Inferior parietal cortex (tissue), 1 donor: Measurements from ENCODE around the gene CDK5R1.
A peak's percentile ranks its signal among the peaks of the same experiment; 100 is the strongest.

ENCODE experiments used
- DNase-seq: peaks from one replicate; pipeline ENCODE4 v3.0.0-alpha.2; 2016; ENCODE audit errors: extremely low spot score

CDK5R1 gene

GRCh38 chr17:32471652-32472051 lies 15.1 kb upstream of the CDK5R1 start:
- no peak for DNase-seq

GRCh38 chr17:32475258-32475657 lies 11.5 kb upstream of the CDK5R1 start:
- no peak for DNase-seq

GRCh38 chr17:32477220-32477619 lies 9.6 kb upstream of the CDK5R1 start:
- no peak for DNase-seq

- DNase-seq = no peak
Observed at GRCh38 chr17:32479074-32479617, 7.6 kb upstream of the CDK5R1 start.

- DNase-seq = no peak
Observed at GRCh38 chr17:32481193-32481592, 5.6 kb upstream of the CDK5R1 start.

GRCh38 chr17:32482568-32483320 lies 4.0 kb upstream of the CDK5R1 start:
- no peak for DNase-seq

GRCh38 chr17:32483451-32484019 lies 3.3 kb upstream of the CDK5R1 start:
- peak; percentile 90 for DNase-seq

- no peak for DNase-seq
Observed at GRCh38 chr17:32484041-32484461, 2.7 kb upstream of the CDK5R1 start.

- no peak for DNase-seq
Observed at GRCh38 chr17:32484628-32485027, 2.2 kb upstream of the CDK5R1 start.

- DNase-seq = no peak
Observed at GRCh38 chr17:32485261-32486110, 1.3 kb upstream of the CDK5R1 start.

- DNase-seq = peak; percentile 81
Observed at GRCh38 chr17:32486111-32486700, 587 bp upstream of the CDK5R1 start.

GRCh38 chr17:32487473-32488176 lies 832 bp downstream of the CDK5R1 start:
- no peak for DNase-seq

- no peak for DNase-seq
Observed at GRCh38 chr17:32488177-32488542, 1.4 kb downstream of the CDK5R1 start.

GRCh38 chr17:32488604-32489180 lies 1.9 kb downstream of the CDK5R1 start:
- DNase-seq = no peak

GRCh38 chr17:32489320-32490100 lies 2.7 kb downstream of the CDK5R1 start:
- DNase-seq = no peak

GRCh38 chr17:32490101-32490482 lies 3.3 kb downstream of the CDK5R1 start:
- DNase-seq = no peak

GRCh38 chr17:32491371-32492263 lies 4.8 kb downstream of the CDK5R1 start:
- DNase-seq = no peak

GRCh38 chr17:32492264-32492589 lies 5.4 kb downstream of the CDK5R1 start:
- no peak for DNase-seq

GRCh38 chr17:32492648-32493289 lies 6.0 kb downstream of the CDK5R1 start:
- no peak for DNase-seq
